Stimulated activated CD4-positive, alpha-beta T cell treated with anti-CD3 and anti-CD28 coated beads, Interleukin-1b, Interleukin-23, amount 100 ng/mL, for 1 hour (primary cell): ENCODE results near the gene FKBP11.
A peak's percentile ranks its signal among the peaks of the same experiment; 100 is the strongest.
"Not testable (repeated sequence)": the region's sequence is repeated elsewhere in the genome, so short reads cannot be mapped to it uniquely, and the experiment has no call there.

Source experiments
- DNase-seq, 2 donors: peaks; one replicate each; pipeline ENCODE4 v3.0.0-alpha.2; 2020; ENCODE audit warnings: low read depth in 2 of 2

FKBP11 gene

DNA sequence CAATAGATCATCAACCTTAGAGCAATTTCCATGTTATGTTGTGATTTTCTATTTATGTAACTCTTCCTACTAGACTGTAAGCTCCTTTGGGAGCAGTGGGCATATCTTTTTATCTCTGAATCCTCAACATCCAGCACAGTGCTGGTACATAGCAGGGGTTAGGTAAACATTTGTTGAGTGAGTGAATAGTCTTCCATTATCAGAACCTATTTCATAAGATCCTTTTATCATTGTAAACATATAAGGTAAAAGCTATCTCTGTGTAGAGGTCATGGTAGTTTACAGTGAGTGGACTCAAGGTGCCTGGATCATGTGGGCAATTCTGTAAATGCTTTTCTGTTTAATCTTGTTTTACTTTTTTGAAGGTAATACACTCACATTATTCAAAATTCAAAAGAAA, 15.1 kb downstream of the FKBP11 start:
- no peak for DNase-seq

DNA sequence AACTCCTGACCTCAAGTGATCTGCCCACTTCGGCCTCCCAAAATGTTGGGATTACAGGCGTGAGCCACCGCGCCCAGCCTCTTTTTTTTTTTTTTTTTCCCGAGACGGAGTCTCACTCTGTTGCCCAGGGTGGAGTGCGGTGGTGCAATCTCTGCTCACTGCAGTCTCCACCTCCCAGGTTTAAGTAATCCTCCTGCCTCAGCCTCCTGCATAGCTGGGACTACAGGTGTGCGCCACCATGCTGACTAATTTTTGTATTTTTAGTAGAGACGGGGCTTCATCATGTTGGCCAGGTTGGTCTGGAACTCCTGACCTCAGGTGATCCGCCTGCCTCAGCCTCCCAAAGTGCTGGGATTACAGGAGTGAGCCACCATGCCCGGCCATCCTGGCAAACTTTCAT, 15.6 kb downstream of the FKBP11 start:
- DNase-seq = not testable (repeated sequence)

DNA sequence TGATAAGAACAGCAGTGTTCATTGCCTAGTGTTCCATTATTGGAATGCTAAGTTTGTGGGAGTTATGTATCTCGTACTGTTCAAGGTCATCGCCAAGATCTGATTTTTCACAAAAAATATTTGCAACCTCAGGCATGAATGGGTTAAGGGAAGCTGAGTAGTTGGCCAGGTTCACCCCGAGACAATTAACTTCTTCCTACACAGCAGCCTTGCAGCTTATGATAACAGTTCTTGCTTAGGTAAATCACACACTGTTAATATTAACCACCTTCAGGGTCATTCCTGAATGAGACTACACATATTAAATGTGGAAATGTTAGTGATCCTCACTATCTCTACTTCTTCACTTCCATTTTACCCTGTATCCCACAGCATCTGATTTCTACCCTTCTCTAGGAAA, 18.0 kb downstream of the FKBP11 start:
- no peak for DNase-seq

DNA sequence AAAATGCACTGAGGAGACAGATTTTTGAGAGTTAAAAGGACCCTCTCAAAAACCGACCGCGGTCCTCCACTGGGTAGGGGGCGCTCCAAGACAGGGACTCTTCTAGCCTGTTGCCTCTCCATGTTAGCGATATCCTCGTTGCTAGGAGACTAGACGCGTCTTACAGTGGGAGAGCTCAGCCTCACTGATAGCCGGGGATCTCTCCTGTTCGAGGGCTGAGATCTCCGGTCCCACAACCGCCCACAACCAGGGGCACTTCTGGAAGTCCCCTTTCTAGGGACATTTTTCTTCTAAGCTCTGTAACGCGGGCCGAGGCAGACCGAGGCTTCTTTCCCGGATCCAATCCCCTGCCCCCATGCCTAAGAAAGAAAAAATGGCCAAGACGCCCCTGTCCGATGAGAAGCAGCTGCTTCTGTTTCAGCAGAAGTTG, 21.3 kb downstream of the FKBP11 start:
- DNase-seq = peak; percentile 67 to 73

DNA sequence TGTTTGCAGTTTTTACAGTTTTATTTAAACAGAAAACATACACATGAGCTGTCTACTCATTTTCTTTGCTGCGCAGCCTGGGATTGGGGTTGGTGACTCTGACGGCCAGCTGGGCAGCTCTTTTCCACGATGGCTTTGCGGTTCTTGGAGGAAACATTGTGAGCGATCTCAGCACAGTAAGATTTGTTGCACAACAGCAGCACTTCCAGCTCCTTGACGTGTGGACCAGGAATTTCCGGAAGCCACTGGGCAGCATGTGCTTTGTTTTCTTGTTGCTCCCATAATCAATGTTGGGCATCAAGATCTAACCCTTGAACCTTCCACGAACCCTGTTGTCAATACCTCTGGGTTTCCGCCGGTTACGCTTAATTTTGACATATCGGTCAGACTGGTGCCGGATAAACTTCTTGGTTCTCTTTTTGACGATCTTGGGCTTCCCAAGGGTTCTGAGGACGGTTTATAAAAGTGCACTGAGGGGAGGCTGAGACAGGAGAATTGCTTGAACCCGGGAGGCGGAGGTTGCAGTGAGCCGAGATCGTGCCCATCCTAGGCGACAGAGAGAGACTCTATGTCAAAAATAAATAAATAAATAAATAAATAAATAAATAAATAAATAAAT, 21.8 kb downstream of the FKBP11 start:
- no peak for DNase-seq

DNA sequence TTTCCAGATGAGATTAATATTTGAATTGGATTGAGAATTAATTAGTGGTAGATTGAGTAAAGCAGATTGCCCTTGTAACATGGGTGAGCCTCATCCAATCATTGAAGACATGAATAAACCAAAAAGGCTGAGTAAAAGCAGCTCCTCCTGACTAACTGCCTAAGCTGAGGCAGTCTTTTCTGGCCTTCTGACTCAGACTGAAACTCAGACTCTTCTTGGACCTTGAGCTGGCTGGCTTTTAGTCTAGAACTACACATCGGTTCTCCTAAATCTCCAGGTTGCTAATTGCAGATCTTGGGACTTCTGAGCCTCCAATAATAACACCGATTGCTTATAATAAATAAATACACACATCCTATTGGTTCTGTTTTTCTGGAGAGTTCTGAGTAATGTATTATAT, 24.0 kb downstream of the FKBP11 start:
- no peak for DNase-seq

DNA sequence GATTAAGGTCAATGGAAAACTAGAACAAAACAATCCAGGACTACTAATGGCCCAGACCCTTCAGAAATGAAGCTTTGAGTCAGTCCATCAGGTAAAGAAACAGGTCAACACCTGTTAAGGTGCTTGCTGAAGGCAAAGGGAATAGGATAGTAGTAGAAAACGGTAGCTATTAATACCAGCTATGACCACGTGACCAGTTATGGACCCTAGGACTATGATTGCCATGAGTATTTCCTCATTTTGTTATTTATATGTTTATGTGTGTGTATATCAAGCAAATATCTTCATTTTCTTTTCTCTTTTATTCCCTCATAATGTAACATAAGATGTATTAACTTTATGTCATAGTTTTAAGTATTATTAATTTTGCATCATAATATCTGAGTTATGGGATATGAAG, 25.6 kb downstream of the FKBP11 start:
- DNase-seq = no peak

DNA sequence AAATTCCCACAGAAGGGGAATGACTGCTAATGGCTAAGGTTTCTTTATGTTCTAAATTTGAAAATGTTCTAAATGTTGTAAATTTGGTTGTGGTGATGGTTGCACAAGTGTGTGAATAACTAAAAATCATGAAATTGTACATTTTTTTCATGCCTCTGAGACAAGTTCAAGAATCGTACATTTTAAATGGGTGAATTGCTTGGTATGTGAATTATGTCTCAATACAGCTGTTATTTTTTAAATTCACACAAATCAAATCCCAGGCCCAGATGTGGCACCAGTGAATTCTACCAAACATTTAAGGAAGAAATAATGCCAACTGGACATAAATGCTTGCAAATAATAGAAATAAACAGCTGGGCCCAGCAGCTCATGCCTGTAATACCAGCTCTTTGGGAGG, 31.0 kb downstream of the FKBP11 start:
- DNase-seq = no peak

DNA sequence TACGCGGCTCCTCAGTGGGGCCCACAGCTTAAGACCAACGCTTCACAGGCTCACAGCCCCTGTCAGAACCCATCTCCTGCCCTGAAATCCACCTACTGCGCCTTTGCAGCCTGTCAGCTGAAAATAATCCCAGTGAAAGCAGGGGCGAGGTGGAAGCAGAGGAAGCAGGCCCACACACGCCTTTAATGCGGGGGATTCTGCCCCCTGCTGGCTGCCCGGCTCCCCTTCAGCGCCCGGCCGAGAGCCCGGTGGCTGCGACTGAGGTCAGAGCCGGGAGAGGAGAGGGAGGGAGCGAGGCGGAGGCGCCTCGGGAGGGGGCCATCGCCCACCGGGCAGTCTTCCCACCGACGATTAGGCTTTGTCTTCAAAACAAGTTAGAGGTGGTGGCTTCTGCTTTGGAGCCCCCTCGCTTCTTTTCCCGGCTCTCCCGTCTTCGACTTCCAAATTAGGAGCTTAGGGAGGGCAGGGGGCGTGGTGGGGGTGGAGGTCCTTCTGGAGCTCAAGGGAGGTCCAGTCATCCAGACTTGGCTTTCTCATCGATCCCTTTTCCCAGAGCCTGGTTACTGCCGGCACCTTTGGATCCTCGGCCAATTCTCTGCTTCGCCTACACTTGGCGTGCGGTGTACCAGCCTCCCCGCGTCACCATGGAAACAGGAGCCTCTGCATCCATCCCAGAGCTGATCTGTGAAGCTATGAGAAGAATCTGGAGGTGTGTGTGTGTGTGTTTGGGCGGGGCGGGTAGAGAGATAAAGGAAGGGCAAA, 34.5 kb downstream of the FKBP11 start:
- peak; percentile 30 to 70 for DNase-seq

DNA sequence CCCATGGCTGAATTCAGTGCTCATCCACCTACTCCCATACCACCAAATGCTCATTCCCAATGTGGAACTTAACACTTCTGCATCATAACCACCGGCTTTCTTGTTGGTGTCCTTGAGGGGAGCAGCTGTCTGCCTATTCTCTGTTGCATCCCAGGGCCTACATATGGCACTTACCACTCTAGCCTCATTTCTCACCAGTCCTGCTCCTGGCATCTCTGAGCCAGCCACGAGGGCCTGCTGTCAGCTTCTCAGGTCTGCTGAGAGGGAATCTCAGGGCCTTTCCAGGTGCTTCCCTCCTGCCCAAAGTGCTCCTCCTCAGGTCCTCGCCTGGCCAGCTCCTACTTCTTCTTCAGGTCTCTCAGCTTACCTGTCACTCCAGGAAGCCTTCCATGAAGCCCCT, 35.6 kb downstream of the FKBP11 start:
- no peak for DNase-seq

DNA sequence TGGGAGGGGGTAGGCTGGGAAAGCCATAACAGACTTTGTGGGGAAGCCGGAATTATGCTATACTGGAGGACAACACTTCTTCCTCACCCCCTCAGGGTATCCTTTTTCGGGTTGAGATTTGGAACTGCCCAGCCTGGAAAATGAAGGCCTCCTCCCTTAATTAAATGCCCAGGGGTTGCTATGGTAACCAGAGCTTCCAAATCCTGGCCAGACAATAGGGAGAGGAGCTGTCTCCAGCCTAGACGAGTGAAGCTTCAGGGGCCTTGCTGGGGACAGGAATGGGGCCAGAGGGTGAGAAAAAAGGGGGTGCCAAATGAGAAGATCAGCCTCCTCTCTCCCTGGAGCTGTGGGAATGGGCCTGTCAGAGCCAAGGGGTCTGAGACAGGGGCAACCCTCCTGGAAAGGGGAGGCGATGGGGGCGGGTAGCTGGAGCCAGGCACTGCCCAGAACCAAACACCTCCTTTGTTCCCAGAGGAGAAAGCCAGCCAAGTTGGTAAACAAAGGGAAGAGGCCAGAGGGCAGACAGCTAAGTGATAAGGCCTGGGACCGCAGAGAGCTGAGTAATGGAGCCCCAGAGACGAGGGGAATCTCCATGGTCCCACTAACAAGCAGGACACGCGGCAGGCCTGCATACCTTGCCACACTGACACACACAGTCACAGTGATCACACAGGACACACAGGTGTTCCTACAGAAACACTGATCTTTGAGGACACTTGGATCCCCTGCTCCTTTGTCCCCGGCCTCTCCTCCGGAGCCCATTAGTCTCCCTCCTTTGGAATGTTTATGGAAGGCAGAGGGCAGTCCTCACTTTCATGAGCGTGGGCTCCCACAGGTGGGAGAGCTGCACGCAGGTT, 41.8 kb downstream of the FKBP11 start:
- no peak for DNase-seq

DNA sequence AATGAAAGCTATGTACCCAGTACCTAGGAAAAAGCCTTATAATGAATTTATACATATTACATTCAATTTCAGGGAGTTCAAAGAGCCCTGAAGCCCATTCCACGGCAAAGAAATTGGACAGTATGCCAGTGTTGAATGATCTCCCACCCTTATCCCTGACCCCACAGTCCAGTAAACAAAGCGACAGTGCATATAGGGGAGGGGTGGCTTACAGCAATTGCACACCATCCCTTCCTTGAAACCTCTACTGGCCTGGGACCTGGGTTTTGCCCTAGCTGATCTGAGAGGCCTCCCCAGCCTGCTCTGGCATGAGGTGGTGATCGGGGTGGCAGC, 42.4 kb downstream of the FKBP11 start:
- no peak for DNase-seq

DNA sequence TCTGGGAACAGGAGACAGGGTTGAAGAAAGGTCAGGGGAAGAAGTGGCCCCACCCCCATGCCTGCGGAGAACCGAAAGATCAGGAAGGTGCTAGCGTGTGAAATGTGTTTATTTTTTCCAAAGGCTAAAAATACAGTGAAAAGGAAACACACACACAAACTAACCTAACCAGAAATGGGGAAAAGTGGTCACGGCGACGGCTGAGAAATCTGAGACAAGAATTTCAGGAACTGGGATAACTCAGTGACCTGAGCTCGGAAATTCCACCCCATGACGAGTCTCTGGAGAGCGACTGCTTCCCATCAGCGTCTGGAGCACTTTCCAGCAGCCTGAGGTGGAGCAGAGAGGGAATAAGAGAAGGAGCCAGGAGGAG, 43.0 kb downstream of the FKBP11 start:
- no peak for DNase-seq

DNA sequence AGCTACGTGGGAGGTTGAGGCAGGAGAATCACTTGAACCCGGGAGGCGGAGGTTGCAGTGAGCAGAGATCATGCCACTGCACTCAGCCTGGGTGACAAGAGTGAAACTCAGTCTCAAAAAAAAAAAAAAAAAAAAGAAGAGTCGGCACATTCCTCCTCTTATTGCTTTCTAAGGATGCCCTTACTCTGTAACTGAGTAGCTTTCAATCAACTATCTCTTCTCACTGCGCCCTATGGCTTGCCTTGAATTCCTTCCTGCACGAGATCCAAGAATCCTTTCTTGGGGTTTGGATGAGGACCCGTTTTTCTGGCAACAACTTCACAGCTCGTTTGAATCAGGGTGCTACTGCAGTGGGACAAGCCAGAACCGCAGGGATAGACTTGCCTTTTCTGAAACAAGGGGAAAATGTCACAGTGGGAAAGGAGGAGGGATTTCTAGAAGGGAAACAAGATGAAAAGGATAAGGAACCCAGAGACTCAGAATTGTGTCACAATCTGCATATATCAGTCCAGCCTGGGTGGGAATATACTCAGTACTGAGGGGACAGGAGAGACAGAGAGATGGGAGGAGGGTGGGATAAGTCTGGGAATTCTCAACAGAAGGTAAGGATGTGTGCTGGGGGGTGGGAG, 43.5 kb downstream of the FKBP11 start:
- no peak for DNase-seq

DNA sequence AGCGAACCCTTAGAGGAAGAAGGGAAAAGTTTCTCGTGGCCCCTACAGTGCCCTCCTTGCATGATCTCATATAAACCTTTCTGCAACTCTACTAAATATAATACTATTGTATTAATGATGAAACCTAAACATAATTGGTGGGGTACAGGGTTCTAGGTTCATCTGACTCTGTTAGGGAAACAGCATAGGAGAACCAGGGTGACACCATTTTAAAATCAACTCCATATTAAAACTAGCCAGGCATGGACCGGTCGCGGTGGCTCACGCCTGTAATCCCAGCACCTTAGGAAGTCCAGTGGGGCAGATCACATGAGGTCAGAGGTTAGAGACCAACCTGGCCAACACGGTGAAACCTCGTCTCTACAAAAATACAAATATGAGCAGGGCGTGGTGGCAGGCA, 44.6 kb downstream of the FKBP11 start:
- DNase-seq = no peak

DNA sequence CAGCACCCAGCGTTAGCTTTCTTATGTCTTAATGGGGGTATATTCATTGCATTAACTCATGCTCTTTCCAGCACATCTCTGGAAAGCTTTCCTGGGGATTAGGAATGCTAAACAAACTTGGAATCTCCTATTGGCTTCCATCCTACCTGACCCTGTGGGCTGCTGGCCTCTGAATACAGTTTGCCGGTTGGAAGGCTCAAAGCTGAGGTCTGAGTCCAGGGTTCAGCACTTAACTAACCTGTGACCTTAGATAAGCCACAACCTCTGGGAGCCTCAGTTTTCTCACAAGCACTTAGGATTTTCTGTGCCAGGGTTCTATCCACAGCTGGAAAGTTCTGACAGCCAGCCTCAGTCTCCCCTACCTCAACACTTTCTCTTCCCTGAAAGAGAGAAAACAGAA, 46.7 kb downstream of the FKBP11 start:
- no peak for DNase-seq

DNA sequence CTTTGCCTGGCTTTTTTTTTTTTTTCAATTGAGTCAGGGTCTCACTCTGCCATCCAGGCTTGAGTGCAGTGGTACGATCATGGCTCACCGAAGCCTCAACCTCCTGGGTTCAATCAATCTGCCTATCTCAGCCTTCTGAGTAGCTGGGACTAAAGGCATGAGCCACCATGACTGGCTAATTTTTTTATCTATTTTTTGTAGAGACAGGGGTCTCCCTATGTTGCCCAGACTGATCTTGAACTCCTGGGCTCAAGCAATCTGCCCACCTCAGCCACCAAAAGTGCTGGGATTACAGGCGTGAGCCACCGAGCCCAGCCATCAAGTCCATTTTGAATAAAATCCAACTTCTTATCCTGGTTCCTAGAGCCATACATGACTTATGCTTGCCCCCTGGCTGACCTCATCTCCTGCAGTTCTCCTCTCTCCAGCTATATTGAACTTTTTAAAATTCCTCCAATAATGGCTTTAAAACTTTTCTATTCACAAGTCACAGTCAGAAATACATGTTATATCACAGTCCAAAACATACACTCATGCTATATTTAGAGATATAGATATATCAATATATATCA, 49.3 kb downstream of the FKBP11 start:
- DNase-seq = no peak

DNA sequence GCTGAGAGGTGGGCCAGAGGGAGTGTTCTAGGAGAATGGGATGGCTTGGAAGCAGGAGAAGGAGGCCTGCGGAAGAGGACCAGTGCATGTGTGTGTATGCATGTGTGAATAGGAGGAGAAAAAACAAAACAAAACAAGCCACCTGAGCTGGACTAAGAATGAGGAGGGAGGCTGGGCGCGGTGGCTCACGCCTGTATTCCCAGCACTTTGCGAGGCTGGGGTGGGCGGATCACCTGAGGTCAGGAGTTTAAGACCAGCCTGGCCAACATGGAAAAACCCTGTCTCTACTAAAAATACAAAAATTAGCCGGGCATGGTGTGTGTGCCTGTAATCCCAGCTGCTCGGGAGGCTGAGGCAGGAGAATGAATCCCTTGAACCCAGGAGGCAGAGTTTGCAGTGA, 51.8 kb downstream of the FKBP11 start:
- DNase-seq = not testable (repeated sequence)

DNA sequence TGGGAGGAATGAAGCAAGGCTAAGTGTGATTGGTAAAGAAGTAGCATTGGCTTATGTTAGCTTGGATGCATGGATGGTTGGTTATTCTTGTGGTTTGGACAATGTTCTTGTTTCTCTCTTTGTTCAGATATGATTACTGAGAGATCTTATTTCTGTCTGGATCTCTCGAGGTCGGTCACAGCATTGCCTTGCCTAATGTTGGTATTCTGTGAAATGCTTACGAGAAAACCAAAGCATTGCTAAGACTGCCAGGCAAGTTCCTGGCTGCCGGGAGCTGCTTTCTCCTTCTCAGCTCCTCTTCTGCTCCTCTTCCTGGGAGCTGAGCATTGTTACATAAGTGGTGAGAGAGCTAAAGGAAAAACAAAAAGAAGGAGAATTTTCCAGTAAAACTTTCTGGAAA, 52.2 kb downstream of the FKBP11 start:
- DNase-seq = no peak
